Prostate gland (tissue), 2 donors: ENCODE results near the gene NDN.

Source experiments
- POLR2A ChIP-seq: fragments of 450-650 bp; IDR thresholded peaks from one replicate; pipeline ENCODE4 v1.6.1; 2016; ENCODE audit warnings: antibody characterized with exemption, mild to moderate bottlenecking
- POLR2AphosphoS5 ChIP-seq: sonication (generic); formaldehyde crosslinking; IDR thresholded peaks from one replicate; pipeline ENCODE4 v1.6.1; 2017; ENCODE audit warnings: antibody characterized with exemption
- TF ChIP-seq, protein P1 (sequence below), 4 experiments: fragments of 200-600 bp in 2 of 4; fragments of 450-650 bp in 2 of 4; sonication (generic) in 2 of 4; IDR thresholded peaks; 1 replicate in 3 of 4; 2 replicates in 1 of 4; pipeline ENCODE4 v1.5.1; 2016 to 2019; ENCODE audit warnings: antibody characterized with exemption in 4 of 4, mild to moderate bottlenecking in 2 of 4, moderate library complexity in 2 of 4

DNA sequence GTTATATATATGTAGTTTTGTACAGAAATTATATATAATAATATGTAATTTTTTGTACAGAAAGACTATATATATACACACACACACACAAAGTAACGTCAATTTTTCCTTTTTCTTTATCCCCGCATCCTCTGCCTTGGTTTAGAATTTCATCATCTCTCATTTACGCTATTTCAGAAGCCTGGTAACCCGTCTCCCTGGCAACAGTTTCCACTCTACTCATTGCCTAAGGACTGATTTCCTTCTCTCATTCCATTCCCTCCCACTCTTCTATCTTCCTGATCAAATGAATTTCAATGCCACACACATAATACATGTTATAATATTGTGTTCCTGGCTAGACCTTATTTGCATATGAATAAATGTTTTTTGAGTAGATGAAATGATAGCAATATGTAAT is 47.8 kb upstream of the NDN start:
- TF ChIP-seq, protein P1, sequence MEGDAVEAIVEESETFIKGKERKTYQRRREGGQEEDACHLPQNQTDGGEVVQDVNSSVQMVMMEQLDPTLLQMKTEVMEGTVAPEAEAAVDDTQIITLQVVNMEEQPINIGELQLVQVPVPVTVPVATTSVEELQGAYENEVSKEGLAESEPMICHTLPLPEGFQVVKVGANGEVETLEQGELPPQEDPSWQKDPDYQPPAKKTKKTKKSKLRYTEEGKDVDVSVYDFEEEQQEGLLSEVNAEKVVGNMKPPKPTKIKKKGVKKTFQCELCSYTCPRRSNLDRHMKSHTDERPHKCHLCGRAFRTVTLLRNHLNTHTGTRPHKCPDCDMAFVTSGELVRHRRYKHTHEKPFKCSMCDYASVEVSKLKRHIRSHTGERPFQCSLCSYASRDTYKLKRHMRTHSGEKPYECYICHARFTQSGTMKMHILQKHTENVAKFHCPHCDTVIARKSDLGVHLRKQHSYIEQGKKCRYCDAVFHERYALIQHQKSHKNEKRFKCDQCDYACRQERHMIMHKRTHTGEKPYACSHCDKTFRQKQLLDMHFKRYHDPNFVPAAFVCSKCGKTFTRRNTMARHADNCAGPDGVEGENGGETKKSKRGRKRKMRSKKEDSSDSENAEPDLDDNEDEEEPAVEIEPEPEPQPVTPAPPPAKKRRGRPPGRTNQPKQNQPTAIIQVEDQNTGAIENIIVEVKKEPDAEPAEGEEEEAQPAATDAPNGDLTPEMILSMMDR (IDR thresholded peaks at IDR 0.05): no peak
- TF ChIP-seq POLR2A (no peak), POLR2AphosphoS5 (no peak)
